Suprapubic skin (tissue), 4 donors: ENCODE results near the gene PGBD5. TPM values are rescaled to one million over a fixed set of nuclear protein-coding genes. Genes with fewer than 3 reads are reported as not detected.

Experiments used
- DNase-seq, 2 donors: peaks; one replicate each; pipeline ENCODE4 v3.0.0-alpha.2; 2019; ENCODE audit warnings: low spot score in 2 of 2
- H3K27ac ChIP-seq: fragments of 200-600 bp; sonication (generic); one replicate; pipeline ENCODE4 v1.5.1; 2019
- H3K27me3 ChIP-seq: fragments of 200-600 bp; sonication (generic); one replicate; pipeline ENCODE4 v1.5.1; 2019
- H3K36me3 ChIP-seq: fragments of 200-600 bp; sonication (generic); one replicate; pipeline ENCODE4 v1.5.1; 2019
- H3K4me1 ChIP-seq: fragments of 200-600 bp; sonication (generic); one replicate; pipeline ENCODE4 v1.5.1; 2019
- H3K4me3 ChIP-seq: fragments of 200-600 bp; sonication (generic); one replicate; pipeline ENCODE4 v1.5.1; 2019; ENCODE audit warnings: mild to moderate bottlenecking
- H3K9me3 ChIP-seq: fragments of 200-600 bp; sonication (generic); one replicate; pipeline ENCODE4 v1.5.1; 2019
- EP300 ChIP-seq: sonication (generic); formaldehyde crosslinking; IDR thresholded peaks from one replicate; pipeline ENCODE4 v1.6.1; 2017; ENCODE audit warnings: antibody characterized with exemption
- POLR2A ChIP-seq, 2 donors: fragments of 450-650 bp; IDR thresholded peaks; one replicate each; pipeline ENCODE4 v1.6.1; 2017; ENCODE audit warnings: antibody characterized with exemption in 2 of 2, mild to moderate bottlenecking in 2 of 2, moderate library complexity in 2 of 2
- POLR2AphosphoS5 ChIP-seq, 3 donors: sonication (generic); formaldehyde crosslinking; IDR thresholded peaks; one replicate each; pipeline ENCODE4 v1.6.1; 2017; ENCODE audit warnings: antibody characterized with exemption in 3 of 3
- WGBS: methylation state at CpG from one replicate; pipeline ENCODE4 v1.1.5; 2018; 5-methylcytosine and 5-hydroxymethylcytosine counted together
- total RNA-seq, 4 donors: library from RNA; depleted of rRNA; stranded (reverse); fragments of >200 nt; gene quantifications; one replicate each; pipeline ENCODE4 v1.1.0, GENCODE V29; 2016
- TF ChIP-seq, protein P1 (sequence below), 2 donors: fragments of 200-600 bp in 1 of 2; fragments of 450-650 bp in 1 of 2; sonication (generic) in 1 of 2; IDR thresholded peaks; one replicate each; pipeline ENCODE4 v1.5.1; 2016 to 2019; ENCODE audit warnings: antibody characterized with exemption in 2 of 2, mild to moderate bottlenecking in 1 of 2, moderate library complexity in 1 of 2

PGBD5 gene
- total RNA-seq, 4 donors from 2014 or later: 0.16 to 1.4 (median 0.51) TPM

GRCh38 chr1:230391776-230392535 lies 34.2 kb downstream of the PGBD5 start:
- no peak overlapping the region for H3K27ac ChIP-seq
- H3K9me3 ChIP-seq: no peaks in the 10 kb centered on the region
- H3K27me3 ChIP-seq: no peaks in the 10 kb centered on the region
- DNase-seq: peak in 1 of 2 donors; percentile 76
- 58% methylated on average over 15 of the region's 20 CpGs for WGBS
- no peak for TF ChIP-seq POLR2A (IDR thresholded peaks at IDR 0.05)
- TF ChIP-seq EP300: no peak
- no peak for TF ChIP-seq POLR2AphosphoS5 (IDR thresholded peaks at IDR 0.05)
- TF ChIP-seq, protein P1, sequence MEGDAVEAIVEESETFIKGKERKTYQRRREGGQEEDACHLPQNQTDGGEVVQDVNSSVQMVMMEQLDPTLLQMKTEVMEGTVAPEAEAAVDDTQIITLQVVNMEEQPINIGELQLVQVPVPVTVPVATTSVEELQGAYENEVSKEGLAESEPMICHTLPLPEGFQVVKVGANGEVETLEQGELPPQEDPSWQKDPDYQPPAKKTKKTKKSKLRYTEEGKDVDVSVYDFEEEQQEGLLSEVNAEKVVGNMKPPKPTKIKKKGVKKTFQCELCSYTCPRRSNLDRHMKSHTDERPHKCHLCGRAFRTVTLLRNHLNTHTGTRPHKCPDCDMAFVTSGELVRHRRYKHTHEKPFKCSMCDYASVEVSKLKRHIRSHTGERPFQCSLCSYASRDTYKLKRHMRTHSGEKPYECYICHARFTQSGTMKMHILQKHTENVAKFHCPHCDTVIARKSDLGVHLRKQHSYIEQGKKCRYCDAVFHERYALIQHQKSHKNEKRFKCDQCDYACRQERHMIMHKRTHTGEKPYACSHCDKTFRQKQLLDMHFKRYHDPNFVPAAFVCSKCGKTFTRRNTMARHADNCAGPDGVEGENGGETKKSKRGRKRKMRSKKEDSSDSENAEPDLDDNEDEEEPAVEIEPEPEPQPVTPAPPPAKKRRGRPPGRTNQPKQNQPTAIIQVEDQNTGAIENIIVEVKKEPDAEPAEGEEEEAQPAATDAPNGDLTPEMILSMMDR (IDR thresholded peaks at IDR 0.05): no peak
- no peak overlapping the region for H3K4me3 ChIP-seq
- no peaks in the 10 kb centered on the region for H3K4me1 ChIP-seq
- no peaks in the 10 kb centered on the region for H3K36me3 ChIP-seq

DNA sequence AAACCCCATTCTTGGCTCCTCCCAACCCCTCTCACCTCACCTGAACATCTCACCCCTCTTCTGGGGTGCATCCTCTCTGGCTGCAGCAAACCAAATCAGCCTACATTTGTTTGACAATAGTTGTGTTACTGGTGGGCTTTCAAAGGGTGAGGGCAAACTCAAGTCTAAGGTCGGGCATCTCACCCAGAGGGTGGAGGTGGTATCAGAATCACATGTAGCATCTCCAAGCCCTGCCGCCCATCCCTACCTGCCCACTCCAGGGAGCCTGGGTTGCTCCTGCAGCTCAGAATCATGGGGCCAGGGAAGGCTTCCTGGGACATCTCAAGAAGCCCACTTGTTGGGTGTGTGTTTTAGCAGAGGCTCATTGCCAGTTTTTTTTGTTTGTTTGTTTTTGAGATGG lies 35.8 kb downstream of the PGBD5 start:
- no peaks in the 10 kb centered on the region for H3K4me1 ChIP-seq
- no peaks in the 10 kb centered on the region for H3K36me3 ChIP-seq
- no peaks in the 10 kb centered on the region for H3K27me3 ChIP-seq
- TF ChIP-seq POLR2A (IDR thresholded peaks at IDR 0.05) (no peak), POLR2AphosphoS5 (IDR thresholded peaks at IDR 0.05) (no peak), EP300 (no peak)
- TF ChIP-seq, protein P1 (IDR thresholded peaks at IDR 0.05): no peak
- H3K4me3 ChIP-seq: no peak overlapping the region
- WGBS: 94% methylated on average over 2 of the region's 2 CpGs
- H3K9me3 ChIP-seq: no peaks in the 10 kb centered on the region
- no peak overlapping the region for H3K27ac ChIP-seq
- peak in 1 of 2 donors; percentile 75 for DNase-seq

DNA sequence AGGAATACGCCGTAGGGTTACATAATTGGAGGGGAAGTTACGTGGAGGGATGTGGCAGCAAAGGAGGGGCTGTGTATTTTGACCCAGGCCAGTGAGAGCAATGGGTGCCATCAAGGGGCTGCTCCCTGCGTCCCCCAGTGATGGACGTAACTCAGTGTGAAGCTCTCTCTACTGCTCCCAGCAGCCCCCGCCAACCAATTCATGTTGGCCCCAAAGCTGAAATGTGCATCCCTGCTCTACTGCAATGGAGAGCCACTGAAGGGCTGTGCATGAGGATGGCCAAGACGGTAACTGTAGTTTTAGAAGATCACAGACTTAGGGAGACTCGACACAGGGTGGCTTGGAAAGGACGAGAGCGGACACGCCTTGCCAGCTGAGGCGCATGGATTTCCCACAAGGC lies 38.3 kb downstream of the PGBD5 start:
- no peaks in the 10 kb centered on the region for H3K27me3 ChIP-seq
- WGBS: 97% methylated on average over 11 of the region's 12 CpGs
- H3K4me1 ChIP-seq: no peaks in the 10 kb centered on the region
- no peak for DNase-seq
- no peak overlapping the region for H3K27ac ChIP-seq
- H3K9me3 ChIP-seq: no peaks in the 10 kb centered on the region
- H3K4me3 ChIP-seq: no peak overlapping the region
- TF ChIP-seq POLR2AphosphoS5 (IDR thresholded peaks at IDR 0.05) (no peak), EP300 (no peak), POLR2A (IDR thresholded peaks at IDR 0.05) (no peak)
- TF ChIP-seq, protein P1 (IDR thresholded peaks at IDR 0.05): no peak
- H3K36me3 ChIP-seq: no peaks in the 10 kb centered on the region

DNA sequence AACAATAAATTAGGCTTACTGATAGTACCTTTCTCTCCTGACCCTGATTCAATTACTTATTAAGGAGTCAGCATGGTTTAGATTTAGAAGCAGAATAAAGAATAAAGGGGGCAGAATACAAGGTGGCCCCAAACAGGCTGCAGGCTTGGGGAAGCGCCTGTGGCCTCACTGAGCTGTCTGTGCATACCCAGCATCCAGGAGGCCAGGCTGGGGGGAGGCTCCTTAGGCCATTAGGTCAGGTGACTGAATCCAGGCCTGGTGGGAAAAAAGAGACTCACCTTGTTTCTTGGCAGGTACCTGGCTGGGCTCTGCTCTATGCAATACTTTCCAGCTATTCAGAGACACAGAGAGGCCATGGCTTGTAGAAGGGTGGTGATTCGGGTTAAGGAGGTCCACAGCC lies 38.8 kb downstream of the PGBD5 start:
- TF ChIP-seq POLR2AphosphoS5 (IDR thresholded peaks at IDR 0.05): no peak
- TF ChIP-seq EP300: no peak
- TF ChIP-seq, protein P1 (IDR thresholded peaks at IDR 0.05): no peak
- no peak for TF ChIP-seq POLR2A (IDR thresholded peaks at IDR 0.05)
- Histone ChIP-seq H3K4me3 (no peak overlapping the region), H3K27ac (no peak overlapping the region), H3K36me3 (no peaks in the 10 kb centered on the region), H3K9me3 (no peaks in the 10 kb centered on the region), H3K27me3 (no peaks in the 10 kb centered on the region), H3K4me1 (no peaks in the 10 kb centered on the region)
- DNase-seq: peak in 1 of 2 donors; percentile 75
- 88% methylated on average over 2 of the region's 2 CpGs for WGBS

- TF ChIP-seq, protein P1 (IDR thresholded peaks at IDR 0.05): no peak
- Histone ChIP-seq H3K36me3 (no peaks in the 10 kb centered on the region), H3K27ac (no peak overlapping the region), H3K4me3 (no peak overlapping the region), H3K9me3 (no peaks in the 10 kb centered on the region), H3K4me1 (no peaks in the 10 kb centered on the region), H3K27me3 (no peaks in the 10 kb centered on the region)
- DNase-seq: no peak
- 87% methylated on average over 6 of the region's 6 CpGs for WGBS
Measured at GRCh38 chr1:230386637-230387262, 39.4 kb downstream of the PGBD5 start.
